K562 (cell line): ENCODE measurements around the gene RHBG. TPM values are rescaled to one million over a fixed set of nuclear protein-coding genes. Genes with fewer than 3 reads are reported as not detected.

Experiments
- BHLHE40 ChIP-seq: IDR thresholded peaks from 2 replicates; pipeline ENCODE4 v1.6.1; 2011; ENCODE audit warnings: low read length, improper control_type of control experiment
- CBFB ChIP-seq: sonication (generic); formaldehyde crosslinking; IDR thresholded peaks from 2 replicates; pipeline ENCODE4 v1.4.0; 2020; ENCODE audit warnings: mild to moderate bottlenecking, missing genetic modification reagents
- ETV6 ChIP-seq, 3 experiments: fragments of 150-350 bp in 1 of 3; sonication (generic) in 1 of 3; formaldehyde crosslinking in 1 of 3; IDR thresholded peaks; 2 replicates each; pipeline versions ENCODE4 v1.6.1 to v1.8.0; 2014 to 2022; ENCODE audit warnings: borderline replicate concordance in 2 of 3, low read depth in 2 of 3, antibody characterized with exemption in 1 of 3, low read length in 1 of 3, mild to moderate bottlenecking in 1 of 3, missing genetic modification reagents in 1 of 3
- GATAD2B ChIP-seq: fragments of 450-650 bp; IDR thresholded peaks from 2 replicates; pipeline ENCODE4 v1.6.1; 2017; ENCODE audit warnings: mild to moderate bottlenecking, borderline replicate concordance
- HIVEP1 ChIP-seq: fragments of 250-450 bp; sonication (Bioruptor Pico); IDR thresholded peaks from 2 replicates; pipeline ENCODE4 v1.4.0; 2020; ENCODE audit warnings: mild to moderate bottlenecking
- HLTF ChIP-seq: fragments of 450-650 bp; IDR thresholded peaks from 2 replicates; pipeline ENCODE4 v1.6.1; 2016
- LCOR ChIP-seq: sonication (generic); formaldehyde crosslinking; IDR thresholded peaks from 2 replicates; pipeline ENCODE4 v1.8.0; 2022; ENCODE audit warnings: mild to moderate bottlenecking, missing genetic modification reagents
- MBD2 ChIP-seq: sonication (generic); IDR thresholded peaks from 2 replicates; pipeline ENCODE4 v1.6.1; 2016; ENCODE audit warnings: low read depth, borderline replicate concordance
- NCOR1 ChIP-seq: fragments of 450-650 bp; IDR thresholded peaks from 2 replicates; pipeline ENCODE4 v1.6.1; 2016; ENCODE audit warnings: mild to moderate bottlenecking, moderate library complexity
- PCBP2 ChIP-seq: fragments of 200-400 bp; formaldehyde crosslinking; IDR thresholded peaks from 2 replicates; pipeline ENCODE4 v1.6.1; 2018; ENCODE audit warnings: low read length, low read depth, mild to moderate bottlenecking, moderate library complexity; ENCODE audit not compliant: poor library complexity, severe bottlenecking
- RBM17 ChIP-seq: fragments of 200-400 bp; formaldehyde crosslinking; IDR thresholded peaks from 2 replicates; pipeline ENCODE4 v1.6.1; 2017; ENCODE audit warnings: low read depth, mild to moderate bottlenecking, low read length, borderline replicate concordance
- STAG1 ChIP-seq: sonication (generic); formaldehyde crosslinking; IDR thresholded peaks from 2 replicates; pipeline ENCODE4 v1.5.0; 2020; ENCODE audit warnings: missing genetic modification reagents, borderline replicate concordance
- XRCC5 ChIP-seq: fragments of 200-400 bp; formaldehyde crosslinking; IDR thresholded peaks from 2 replicates; pipeline ENCODE4 v1.6.1; 2017; ENCODE audit warnings: low read depth, mild to moderate bottlenecking, low read length
- ZNF507 ChIP-seq: conservative IDR thresholded peaks from 2 replicates; pipeline ENCODE4 v1.6.1; 2017; ENCODE audit warnings: missing genetic modification characterization, missing compliant biosample characterization
- ZNF778 ChIP-seq: fragments of 450-650 bp; formaldehyde crosslinking; IDR thresholded peaks from 2 replicates; pipeline ENCODE4 v1.4.0; 2020; ENCODE audit warnings: mild to moderate bottlenecking, moderate library complexity
- polyA plus RNA-seq, 8 experiments: library from polyadenylated mRNA; depleted of rRNA in 4 of 8; stranded (reverse) in 5 of 8; unstranded in 3 of 8; fragments of >200 nt; fragmentation: Nextera tagmentation in 2 of 8; fragmentation: Illumina TruSeq in 1 of 8; extraction: Ambion mirVana in 2 of 8; extraction: Trizol in 1 of 8; gene quantifications; 2 replicates each; pipeline versions ENCODE4 v1.2.1 to v1.2.3, GENCODE V29; 2011 to 2014; ENCODE audit warnings: inconsistent platforms in 1 of 8, missing spikeins in 1 of 8
- total RNA-seq, 7 experiments: library from RNA; depleted of rRNA in 6 of 7; stranded (reverse); fragments of >200 nt in 6 of 7; fragmentation: Illumina TruSeq in 2 of 7; extraction: Trizol in 2 of 7; gene quantifications; 2 replicates each; pipeline versions ENCODE4 v1.2.1 to v1.2.3, GENCODE V29; 2011 to 2021; ENCODE audit warnings: low replicate concordance in 1 of 7
- TF ChIP-seq, protein P1 (sequence below): sonication (generic); formaldehyde crosslinking; IDR thresholded peaks from 2 replicates; pipeline ENCODE4 v1.8.1; 2022; ENCODE audit warnings: missing genetic modification reagents
- TF ChIP-seq, protein P2 (sequence below), 2 experiments: fragments of 450-650 bp; formaldehyde crosslinking in 1 of 2; IDR thresholded peaks; 2 replicates each; pipeline versions ENCODE4 v1.4.0 to v1.6.1; 2014 to 2020; ENCODE audit warnings: mild to moderate bottlenecking in 2 of 2, borderline replicate concordance in 1 of 2, low read depth in 1 of 2
- TF ChIP-seq, protein P3 (sequence below), 3 experiments: fragments of 200-800 bp in 1 of 3; sonication (Bioruptor generic) in 1 of 3; sonication (generic) in 1 of 3; formaldehyde crosslinking in 1 of 3; IDR thresholded peaks; 2 replicates each; pipeline versions ENCODE4 v1.6.1 to v1.8.0; 2016 to 2022; ENCODE audit warnings: mild to moderate bottlenecking in 2 of 3, missing compliant biosample characterization in 2 of 3, missing genetic modification characterization in 2 of 3, missing genetic modification reagents in 1 of 3

Gene RHBG
- total and polyA plus RNA-seq, 9 of the 15 experiments (the other 6 are each of a cell fraction or from before 2014, with no cell fraction given): not detected

DNA sequence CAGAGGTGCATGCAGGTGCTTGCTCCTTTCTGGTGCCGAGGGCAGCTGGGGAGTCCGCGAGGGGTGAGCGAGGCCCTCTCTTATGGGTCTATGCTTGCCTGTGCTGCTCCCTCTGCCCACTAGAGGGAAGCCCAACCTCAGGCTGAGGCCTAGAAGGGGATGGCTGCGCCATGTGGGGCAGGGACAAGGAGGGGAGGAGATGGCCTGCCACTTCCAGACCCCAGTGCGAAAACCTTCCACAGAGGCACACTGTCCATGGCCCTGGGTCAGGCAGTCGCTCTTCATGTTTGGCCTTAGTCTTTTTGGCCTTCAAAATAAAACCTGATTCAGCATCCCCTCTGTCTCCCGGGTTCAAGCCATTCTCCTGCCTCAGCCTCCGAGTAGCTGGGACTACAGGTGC lies 14.0 kb downstream of the RHBG start (continued):
- TF ChIP-seq HIVEP1: no peak
- TF ChIP-seq ETV6 (IDR thresholded peaks at IDR 0.05; ENCODE audit: borderline replicate concordance in 1 of 2, low read depth in 2 of 2, low read length in 1 of 2): no peak
- TF ChIP-seq ETV6 (CRISPR knock-in tag; IDR thresholded peaks at IDR 0.05; ENCODE audit: borderline replicate concordance): no peak
- TF ChIP-seq GATAD2B: no peak
- no peak for TF ChIP-seq RBM17
- peak; percentile 97 for TF ChIP-seq STAG1 (CRISPR knock-in tag)
- TF ChIP-seq XRCC5: peak; percentile 73; the same call in 1 of the 2 replicates
- TF ChIP-seq MBD2: no peak
- no peak for TF ChIP-seq PCBP2
- no peak for TF ChIP-seq HLTF
- TF ChIP-seq, protein P1, sequence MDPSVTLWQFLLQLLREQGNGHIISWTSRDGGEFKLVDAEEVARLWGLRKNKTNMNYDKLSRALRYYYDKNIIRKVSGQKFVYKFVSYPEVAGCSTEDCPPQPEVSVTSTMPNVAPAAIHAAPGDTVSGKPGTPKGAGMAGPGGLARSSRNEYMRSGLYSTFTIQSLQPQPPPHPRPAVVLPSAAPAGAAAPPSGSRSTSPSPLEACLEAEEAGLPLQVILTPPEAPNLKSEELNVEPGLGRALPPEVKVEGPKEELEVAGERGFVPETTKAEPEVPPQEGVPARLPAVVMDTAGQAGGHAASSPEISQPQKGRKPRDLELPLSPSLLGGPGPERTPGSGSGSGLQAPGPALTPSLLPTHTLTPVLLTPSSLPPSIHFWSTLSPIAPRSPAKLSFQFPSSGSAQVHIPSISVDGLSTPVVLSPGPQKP (CRISPR knock-in tag): no peak
- 0 out of 2 replicates have a peak, but pooled peaks have one; percentile 27 for TF ChIP-seq BHLHE40
- TF ChIP-seq, protein P2, sequence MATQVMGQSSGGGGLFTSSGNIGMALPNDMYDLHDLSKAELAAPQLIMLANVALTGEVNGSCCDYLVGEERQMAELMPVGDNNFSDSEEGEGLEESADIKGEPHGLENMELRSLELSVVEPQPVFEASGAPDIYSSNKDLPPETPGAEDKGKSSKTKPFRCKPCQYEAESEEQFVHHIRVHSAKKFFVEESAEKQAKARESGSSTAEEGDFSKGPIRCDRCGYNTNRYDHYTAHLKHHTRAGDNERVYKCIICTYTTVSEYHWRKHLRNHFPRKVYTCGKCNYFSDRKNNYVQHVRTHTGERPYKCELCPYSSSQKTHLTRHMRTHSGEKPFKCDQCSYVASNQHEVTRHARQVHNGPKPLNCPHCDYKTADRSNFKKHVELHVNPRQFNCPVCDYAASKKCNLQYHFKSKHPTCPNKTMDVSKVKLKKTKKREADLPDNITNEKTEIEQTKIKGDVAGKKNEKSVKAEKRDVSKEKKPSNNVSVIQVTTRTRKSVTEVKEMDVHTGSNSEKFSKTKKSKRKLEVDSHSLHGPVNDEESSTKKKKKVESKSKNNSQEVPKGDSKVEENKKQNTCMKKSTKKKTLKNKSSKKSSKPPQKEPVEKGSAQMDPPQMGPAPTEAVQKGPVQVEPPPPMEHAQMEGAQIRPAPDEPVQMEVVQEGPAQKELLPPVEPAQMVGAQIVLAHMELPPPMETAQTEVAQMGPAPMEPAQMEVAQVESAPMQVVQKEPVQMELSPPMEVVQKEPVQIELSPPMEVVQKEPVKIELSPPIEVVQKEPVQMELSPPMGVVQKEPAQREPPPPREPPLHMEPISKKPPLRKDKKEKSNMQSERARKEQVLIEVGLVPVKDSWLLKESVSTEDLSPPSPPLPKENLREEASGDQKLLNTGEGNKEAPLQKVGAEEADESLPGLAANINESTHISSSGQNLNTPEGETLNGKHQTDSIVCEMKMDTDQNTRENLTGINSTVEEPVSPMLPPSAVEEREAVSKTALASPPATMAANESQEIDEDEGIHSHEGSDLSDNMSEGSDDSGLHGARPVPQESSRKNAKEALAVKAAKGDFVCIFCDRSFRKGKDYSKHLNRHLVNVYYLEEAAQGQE (IDR thresholded peaks at IDR 0.05; ENCODE audit: borderline replicate concordance): peak; percentile 76; the same call in 1 of the 2 replicates
- TF ChIP-seq, protein P2 (CRISPR knock-in tag; IDR thresholded peaks at IDR 0.05; ENCODE audit: low read depth): no peak
- TF ChIP-seq, protein P3, sequence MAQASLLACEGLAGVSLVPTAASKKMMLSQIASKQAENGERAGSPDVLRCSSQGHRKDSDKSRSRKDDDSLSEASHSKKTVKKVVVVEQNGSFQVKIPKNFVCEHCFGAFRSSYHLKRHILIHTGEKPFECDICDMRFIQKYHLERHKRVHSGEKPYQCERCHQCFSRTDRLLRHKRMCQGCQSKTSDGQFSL (CRISPR knock-in tag; IDR thresholded peaks at IDR 0.05): no peak
- TF ChIP-seq, protein P3 (tag; IDR thresholded peaks at IDR 0.05): no peak
- no peak for TF ChIP-seq NCOR1
- TF ChIP-seq ZNF507 (tag): no peak
- no peak for TF ChIP-seq LCOR
- no peak for TF ChIP-seq CBFB
- no peak for TF ChIP-seq ZNF778 (CRISPR knock-in tag)
